SK-N-SH (cell line): ENCODE data around the gene PPP1R12B. TPM values are rescaled to one million over a fixed set of nuclear protein-coding genes. Genes with fewer than 3 reads are reported as not detected.

Source experiments
- CTCF ChIA-PET: fragments of 300-600, 350-600 bp; formaldehyde crosslinking; extraction: SDS; loops from one replicate; lab custom pipeline; 2021; lab: Yijun Ruan, JAX
- POLR2A ChIA-PET: fragments of 350-600 bp; sonication (Branson Sonifier 250); formaldehyde crosslinking; extraction: SDS; loops from one replicate; lab custom pipeline; 2020; ENCODE audit warnings: antibody characterized with exemption, inconsistent platforms; lab: Yijun Ruan, JAX
- DNase-seq: peaks from one replicate; pipeline ENCODE4 v3.0.0; 2012
- H2AFZ ChIP-seq: fragments of 200-600 bp; sonication (generic); 2 replicates; pipeline ENCODE4 v1.8.1; 2016; ENCODE audit warnings: antibody characterized with exemption, mild to moderate bottlenecking, low read depth
- H3F3A ChIP-seq: fragments of 200-600 bp; sonication (generic); replicated peaks from 2 replicates; pipeline ENCODE3; 2016; ENCODE audit warnings: antibody characterized with exemption, mild to moderate bottlenecking; ENCODE audit not compliant: insufficient read depth
- H3K27ac ChIP-seq, 2 experiments: fragments of 200-500 bp in 1 of 2; fragments of 200-600 bp in 1 of 2; sonication (Bioruptor generic) in 1 of 2; sonication (generic), shearing (Covaris generic) in 1 of 2; 2 replicates each; pipeline versions ENCODE4 v1.5.1 to v1.6.1; 2014 to 2016; ENCODE audit warnings: low read depth in 2 of 2, inconsistent platforms in 1 of 2, low read length in 1 of 2, mild to moderate bottlenecking in 1 of 2, mixed read lengths in 1 of 2
- H3K27me3 ChIP-seq: fragments of 200-600 bp; sonication (generic), shearing (Covaris generic); 2 replicates; pipeline ENCODE4 v1.6.1; 2016; ENCODE audit warnings: mixed run types; ENCODE audit not compliant: insufficient read depth
- H3K36me3 ChIP-seq, 2 experiments: fragments of 200-500 bp in 1 of 2; fragments of 200-600 bp in 1 of 2; sonication (Bioruptor generic) in 1 of 2; sonication (generic) in 1 of 2; replicated peaks in 1 of 2; 2 replicates each; pipeline versions ENCODE3 to v1.5.1; 2014 to 2016; ENCODE audit warnings: low read length in 1 of 2, mild to moderate bottlenecking in 1 of 2; ENCODE audit not compliant: insufficient read depth in 2 of 2, control insufficient read depth in 1 of 2
- H3K4me1 ChIP-seq, 2 experiments: fragments of 200-500 bp in 1 of 2; fragments of 200-600 bp in 1 of 2; sonication (Bioruptor generic) in 1 of 2; sonication (generic), shearing (Covaris generic) in 1 of 2; 2 replicates each; pipeline versions ENCODE4 v1.5.1 to v1.6.1; 2014 to 2016; ENCODE audit warnings: low read depth in 1 of 2, low read length in 1 of 2, mixed run types in 1 of 2; ENCODE audit not compliant: insufficient read depth in 2 of 2, control insufficient read depth in 1 of 2
- H3K4me2 ChIP-seq: fragments of 200-600 bp; sonication (generic), shearing (Covaris generic); 2 replicates; pipeline ENCODE4 v1.6.1; 2017; ENCODE audit warnings: mixed run types
- H3K4me3 ChIP-seq, 2 experiments: fragments of 200-500 bp in 1 of 2; fragments of 200-600 bp in 1 of 2; sonication (Bioruptor generic) in 1 of 2; sonication (generic), shearing (Covaris generic) in 1 of 2; 2 replicates each; pipeline versions ENCODE4 v1.5.1 to v1.8.1; 2014 to 2016; ENCODE audit warnings: low read depth in 2 of 2, inconsistent platforms in 1 of 2, low read length in 1 of 2, mild to moderate bottlenecking in 1 of 2, mixed read lengths in 1 of 2, moderate library complexity in 1 of 2
- H3K79me2 ChIP-seq: fragments of 200-600 bp; sonication (generic); 2 replicates; pipeline ENCODE4 v1.8.1; 2017; ENCODE audit warnings: mild to moderate bottlenecking; ENCODE audit not compliant: insufficient read depth
- H3K9ac ChIP-seq: fragments of 200-600 bp; sonication (generic); 2 replicates; pipeline ENCODE4 v1.6.1; 2017; ENCODE audit warnings: mixed run types
- H3K9me2 ChIP-seq: fragments of 200-600 bp; sonication (generic); 2 replicates; pipeline ENCODE4 v1.6.1; 2017; ENCODE audit warnings: mixed run types
- H3K9me3 ChIP-seq: fragments of 200-600 bp; sonication (generic); 2 replicates; pipeline ENCODE4 v1.6.1; 2017; ENCODE audit warnings: mixed run types, mild to moderate bottlenecking, moderate library complexity
- H4K20me1 ChIP-seq: fragments of 200-600 bp; sonication (generic); 2 replicates; pipeline ENCODE4 v1.6.1; 2017; ENCODE audit warnings: mild to moderate bottlenecking, mixed run types; ENCODE audit not compliant: insufficient read depth
- CHD2 ChIP-seq: fragments of 150-350 bp; IDR thresholded peaks from 2 replicates; pipeline ENCODE4 v1.6.1; 2018; ENCODE audit warnings: low read length; ENCODE audit not compliant: partially characterized antibody
- ELF1 ChIP-seq: IDR thresholded peaks from 2 replicates; pipeline ENCODE4 v1.4.0; 2012
- FOXM1 ChIP-seq: IDR thresholded peaks from 2 replicates; pipeline ENCODE4 v1.4.0; 2012; ENCODE audit warnings: low read depth, mild to moderate bottlenecking
- GABPA ChIP-seq: IDR thresholded peaks from 2 replicates; pipeline ENCODE4 v1.4.0; 2012; ENCODE audit warnings: low read depth, mild to moderate bottlenecking
- JUND ChIP-seq: IDR thresholded peaks from 2 replicates; pipeline ENCODE4 v1.4.0; 2012
- MXI1 ChIP-seq: IDR thresholded peaks from 2 replicates; pipeline ENCODE4 v1.6.1; 2012; ENCODE audit warnings: mild to moderate bottlenecking, low read depth, low read length, improper control_type of control experiment
- NFIC ChIP-seq: IDR thresholded peaks from 2 replicates; pipeline ENCODE4 v1.4.0; 2012; ENCODE audit warnings: borderline replicate concordance
- PBX3 ChIP-seq: IDR thresholded peaks from 2 replicates; pipeline ENCODE4; 2012
- POLR2AphosphoS5 ChIP-seq: IDR thresholded peaks from 2 replicates; pipeline ENCODE4 v1.6.1; 2012; ENCODE audit warnings: low read depth, low read length
- RCOR1 ChIP-seq: fragments of 150-350 bp; IDR thresholded peaks from 2 replicates; pipeline ENCODE4 v1.6.1; 2017; ENCODE audit warnings: antibody characterized with exemption, low read length
- REST ChIP-seq: IDR thresholded peaks from 2 replicates; pipeline ENCODE4 v1.6.1; 2012; ENCODE audit warnings: mild to moderate bottlenecking, low read depth, low read length, moderate library complexity
- RFX5 ChIP-seq: IDR thresholded peaks from 2 replicates; pipeline ENCODE4 v1.6.1; 2012; ENCODE audit warnings: mild to moderate bottlenecking, improper control_type of control experiment, low read length
- USF1 ChIP-seq: IDR thresholded peaks from 2 replicates; pipeline ENCODE4 v1.4.0; 2012; ENCODE audit warnings: low read depth, borderline replicate concordance
- USF2 ChIP-seq: fragments of 150-350 bp; IDR thresholded peaks from 2 replicates; pipeline ENCODE4 v1.6.1; 2017; ENCODE audit warnings: antibody characterized with exemption, low read length, low read depth, borderline replicate concordance
- YY1 ChIP-seq: IDR thresholded peaks from 2 replicates; pipeline ENCODE4 v1.4.0; 2012; ENCODE audit warnings: low read depth, mild to moderate bottlenecking
- ZBTB33 ChIP-seq: IDR thresholded peaks from 2 replicates; pipeline ENCODE4 v1.4.0; 2012; ENCODE audit warnings: low read depth, borderline replicate concordance
- WGBS: methylation state at CpG from one replicate; pipeline ENCODE4 v1.1.6; 2017; ENCODE audit warnings: low lambda C conversion rate; 5-methylcytosine and 5-hydroxymethylcytosine counted together
- polyA plus RNA-seq, 3 experiments: library from polyadenylated mRNA; depleted of rRNA; stranded (reverse); fragments of >200 nt; gene quantifications; 2 replicates each; pipeline ENCODE4 v1.2.3, GENCODE V29; 2012

The PPP1R12B gene
- polyA plus RNA-seq, 1 of the 3 experiments (the other 2 are of a cell fraction), result 2.8 TPM

GRCh38 chr1:202367271-202367670, 18.8 kb downstream of the PPP1R12B start:
- WGBS, result 100% methylated on average over 1 of the region's 1 CpG
- no peaks in the 10 kb centered on the region for H3K9me3 ChIP-seq

More at GRCh38 chr1:202367271-202367670, 18.8 kb downstream of the PPP1R12B start:
- peaks cover 0 to 2% of the 10 kb centered on the region in 2 experiments; a peak in 1 of 4 replicates for H3K4me1 ChIP-seq
- no peak overlapping the region for H3K9ac ChIP-seq
- no peak overlapping the region for H3K4me2 ChIP-seq
- ChIA-PET CTCF (interaction anchor here (1.1 to 1.4 kb wide), 2 partner anchors 18 to 232 kb away, joined by 3 to 6 read pairs; no protein-coding TSS in a partner anchor), POLR2A (no interaction called here)
- no peak for TF ChIP-seq GABPA
- TF ChIP-seq CHD2, result no peak
- no peak for TF ChIP-seq MXI1
- no peak for TF ChIP-seq USF2
- TF ChIP-seq ELF1, result no peak
- no peak for TF ChIP-seq USF1
- TF ChIP-seq JUND, result no peak
- TF ChIP-seq YY1, result no peak
- no peak for TF ChIP-seq FOXM1
- TF ChIP-seq REST, result no peak
- no peak for TF ChIP-seq POLR2AphosphoS5
- no peak for TF ChIP-seq ZBTB33
- TF ChIP-seq PBX3, result no peak
- no peak for TF ChIP-seq RFX5
- TF ChIP-seq NFIC, result no peak
- no peak for TF ChIP-seq RCOR1
- H3K79me2 ChIP-seq, result no peaks in the 10 kb centered on the region; the same call in 1 of the 2 replicates
- H3K36me3 ChIP-seq, result no peaks in the 10 kb centered on the region
- H4K20me1 ChIP-seq, result no peaks in the 10 kb centered on the region
- peak overlapping the region in 1 of 2 experiments; percentile 5; a peak in 1 of 4 replicates for H3K27ac ChIP-seq
- H3F3A ChIP-seq, result no peaks in the 10 kb centered on the region
- no peak overlapping the region for H2AFZ ChIP-seq
- H3K27me3 ChIP-seq, result no peaks in the 10 kb centered on the region
- H3K4me3 ChIP-seq, result no peak overlapping the region
- DNase-seq, result peak; percentile 23
- H3K9me2 ChIP-seq, result no peaks in the 10 kb centered on the region
